Tibial nerve (tissue), 4 donors: ENCODE measurements around the gene GNAZ. TPM values are rescaled to one million over a fixed set of nuclear protein-coding genes. Genes with fewer than 3 reads are reported as not detected.

Experiments
- DNase-seq, 2 donors: peaks; one replicate each; pipeline ENCODE4 v3.0.0-alpha.2; 2019; ENCODE audit warnings: low spot score in 2 of 2
- H3K27ac ChIP-seq, 4 donors: fragments of 200-600 bp; sonication (generic) in 3 of 4; one replicate each; pipeline ENCODE4 v1.5.1; 2017 to 2019; ENCODE audit warnings: mild to moderate bottlenecking in 1 of 4
- H3K27me3 ChIP-seq, 2 donors: fragments of 200-600 bp; sonication (generic) in 1 of 2; one replicate each; pipeline versions ENCODE4 v1.5.1 to v1.6.0; 2017 to 2019
- H3K36me3 ChIP-seq, 3 donors: fragments of 200-600 bp; sonication (generic); one replicate each; pipeline ENCODE4 v1.5.1; 2018 to 2019
- H3K4me1 ChIP-seq, 4 donors: fragments of 200-600 bp; sonication (generic) in 3 of 4; one replicate each; pipeline ENCODE4 v1.5.1; 2017 to 2019
- H3K4me3 ChIP-seq, 4 donors: fragments of 200-600 bp; sonication (generic) in 3 of 4; one replicate each; pipeline ENCODE4 v1.5.1; 2017 to 2019; ENCODE audit warnings: mild to moderate bottlenecking in 1 of 4, moderate library complexity in 1 of 4
- H3K9me3 ChIP-seq, 4 donors: fragments of 200-600 bp; sonication (generic) in 3 of 4; one replicate each; pipeline ENCODE4 v1.5.1; 2017 to 2019
- EP300 ChIP-seq, 2 donors: sonication (generic); formaldehyde crosslinking; IDR thresholded peaks; one replicate each; pipeline ENCODE4 v1.6.1; 2017; ENCODE audit warnings: antibody characterized with exemption in 2 of 2, mild to moderate bottlenecking in 1 of 2
- POLR2A ChIP-seq, 2 donors: fragments of 450-650 bp; IDR thresholded peaks; one replicate each; pipeline ENCODE4 v1.6.1; 2017; ENCODE audit warnings: antibody characterized with exemption in 2 of 2, mild to moderate bottlenecking in 2 of 2, moderate library complexity in 2 of 2
- WGBS, 2 donors: methylation state at CpG; one replicate each; pipeline ENCODE4 v1.1.5; 2018; 5-methylcytosine and 5-hydroxymethylcytosine counted together
- total RNA-seq, 4 donors: library from RNA; depleted of rRNA; stranded (reverse); fragments of >200 nt; gene quantifications; one replicate each; pipeline ENCODE4 v1.1.0, GENCODE V29; 2016
- TF ChIP-seq, protein P1 (sequence below), 5 experiments: fragments of 200-600 bp in 3 of 5; fragments of 450-650 bp in 2 of 5; sonication (generic) in 3 of 5; IDR thresholded peaks; one replicate each; pipeline ENCODE4 v1.5.1; 2016 to 2019; ENCODE audit warnings: antibody characterized with exemption in 5 of 5, mild to moderate bottlenecking in 3 of 5, moderate library complexity in 2 of 5

Gene GNAZ
- total RNA-seq, 4 donors from 2014 or later, result 14.1 to 20.1 (median 18.0) TPM

DNA sequence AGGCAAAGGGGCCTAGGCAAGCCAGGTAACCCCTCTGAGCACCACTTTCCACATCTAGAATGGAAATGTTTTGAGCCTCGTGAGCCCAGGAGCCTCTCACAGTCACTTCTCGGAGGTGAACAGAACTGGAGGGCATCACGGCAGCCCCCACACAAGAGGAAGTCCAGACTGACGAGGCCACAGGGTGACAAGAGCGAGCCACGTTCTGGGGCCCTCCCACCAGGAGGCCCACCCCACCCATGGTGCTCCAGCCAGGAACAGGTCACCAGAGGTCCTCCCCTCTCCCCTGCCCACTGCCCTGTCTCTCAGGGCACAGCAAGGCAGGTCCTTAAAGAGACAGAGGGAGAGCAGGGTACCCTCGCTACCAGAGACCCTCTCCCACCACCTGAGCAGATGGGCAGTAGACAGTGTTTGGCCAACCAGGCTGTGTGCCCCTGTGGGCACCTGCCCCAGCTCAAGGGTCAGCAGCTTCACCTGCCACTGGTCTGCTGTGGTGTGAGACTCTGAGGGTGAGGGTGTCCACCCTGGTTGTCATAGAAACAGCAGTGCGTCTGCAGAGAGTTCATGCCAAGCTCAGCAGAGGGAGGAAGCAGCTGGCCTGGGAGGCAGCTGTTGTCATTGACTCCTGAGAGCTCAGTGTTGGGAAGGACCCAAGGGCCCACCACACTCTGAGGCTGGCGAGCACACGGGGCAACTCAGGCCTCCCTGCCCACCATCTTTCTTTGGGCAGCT is 40.0 kb downstream of the GNAZ start:
- no peak overlapping the region for H3K4me3 ChIP-seq
- no peak for DNase-seq
- 74 to 92% methylated on average over 9 to 10 of the region's 10 CpGs for WGBS, 2 donors
- H3K27ac ChIP-seq, result no peak overlapping the region
- H3K36me3 ChIP-seq, result no peaks in the 10 kb centered on the region
- TF ChIP-seq, protein P1, sequence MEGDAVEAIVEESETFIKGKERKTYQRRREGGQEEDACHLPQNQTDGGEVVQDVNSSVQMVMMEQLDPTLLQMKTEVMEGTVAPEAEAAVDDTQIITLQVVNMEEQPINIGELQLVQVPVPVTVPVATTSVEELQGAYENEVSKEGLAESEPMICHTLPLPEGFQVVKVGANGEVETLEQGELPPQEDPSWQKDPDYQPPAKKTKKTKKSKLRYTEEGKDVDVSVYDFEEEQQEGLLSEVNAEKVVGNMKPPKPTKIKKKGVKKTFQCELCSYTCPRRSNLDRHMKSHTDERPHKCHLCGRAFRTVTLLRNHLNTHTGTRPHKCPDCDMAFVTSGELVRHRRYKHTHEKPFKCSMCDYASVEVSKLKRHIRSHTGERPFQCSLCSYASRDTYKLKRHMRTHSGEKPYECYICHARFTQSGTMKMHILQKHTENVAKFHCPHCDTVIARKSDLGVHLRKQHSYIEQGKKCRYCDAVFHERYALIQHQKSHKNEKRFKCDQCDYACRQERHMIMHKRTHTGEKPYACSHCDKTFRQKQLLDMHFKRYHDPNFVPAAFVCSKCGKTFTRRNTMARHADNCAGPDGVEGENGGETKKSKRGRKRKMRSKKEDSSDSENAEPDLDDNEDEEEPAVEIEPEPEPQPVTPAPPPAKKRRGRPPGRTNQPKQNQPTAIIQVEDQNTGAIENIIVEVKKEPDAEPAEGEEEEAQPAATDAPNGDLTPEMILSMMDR (IDR thresholded peaks at IDR 0.05), result no peak
- no peak for TF ChIP-seq POLR2A (IDR thresholded peaks at IDR 0.05)
- TF ChIP-seq EP300 (IDR thresholded peaks at IDR 0.05), result no peak
- no peaks in the 10 kb centered on the region for H3K9me3 ChIP-seq
- no peaks in the 10 kb centered on the region for H3K27me3 ChIP-seq
- peaks cover 0 to 25% (median 9%) of the 10 kb centered on the region in 4 donors for H3K4me1 ChIP-seq

DNA sequence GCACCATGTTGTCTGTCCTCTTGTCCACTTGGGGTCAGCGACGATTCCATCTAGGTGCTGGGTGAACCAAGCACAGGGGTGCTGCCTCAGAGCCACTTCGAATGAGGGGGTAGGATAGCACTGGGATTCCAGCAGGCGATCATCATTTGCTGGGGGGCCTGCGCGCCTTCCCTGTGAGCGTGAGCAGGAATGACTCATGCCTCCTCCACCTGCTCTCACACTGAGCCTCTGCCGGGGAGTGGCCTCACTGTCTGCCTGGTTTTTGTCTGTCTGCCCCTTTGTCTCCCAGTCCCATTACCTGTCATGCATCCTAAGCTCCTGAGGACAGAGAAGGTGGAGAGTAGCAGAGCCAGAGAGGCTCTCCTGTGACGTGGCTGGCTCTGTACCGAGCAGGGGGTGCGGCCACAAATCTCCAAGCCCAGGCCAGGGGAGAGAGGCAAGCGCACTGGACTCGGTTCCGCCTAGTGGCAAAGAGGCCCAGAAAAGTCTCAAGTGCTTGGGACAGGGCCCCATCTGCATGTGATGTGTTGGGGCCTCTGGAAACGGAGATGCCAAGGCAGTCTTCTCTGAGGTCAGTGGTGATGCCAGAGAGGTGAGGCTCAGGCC is 40.7 kb downstream of the GNAZ start:
- Histone ChIP-seq H3K9me3 (no peaks in the 10 kb centered on the region), H3K27me3 (no peaks in the 10 kb centered on the region), H3K4me1 (peaks cover 0 to 25% (median 9%) of the 10 kb centered on the region in 4 donors), H3K27ac (no peak overlapping the region), H3K4me3 (no peak overlapping the region), H3K36me3 (no peaks in the 10 kb centered on the region)
- no peak for DNase-seq
- 93 to 95% methylated on average over 13 to 15 of the region's 15 CpGs for WGBS, 2 donors
- TF ChIP-seq, protein P1 (IDR thresholded peaks at IDR 0.05), result no peak

DNA sequence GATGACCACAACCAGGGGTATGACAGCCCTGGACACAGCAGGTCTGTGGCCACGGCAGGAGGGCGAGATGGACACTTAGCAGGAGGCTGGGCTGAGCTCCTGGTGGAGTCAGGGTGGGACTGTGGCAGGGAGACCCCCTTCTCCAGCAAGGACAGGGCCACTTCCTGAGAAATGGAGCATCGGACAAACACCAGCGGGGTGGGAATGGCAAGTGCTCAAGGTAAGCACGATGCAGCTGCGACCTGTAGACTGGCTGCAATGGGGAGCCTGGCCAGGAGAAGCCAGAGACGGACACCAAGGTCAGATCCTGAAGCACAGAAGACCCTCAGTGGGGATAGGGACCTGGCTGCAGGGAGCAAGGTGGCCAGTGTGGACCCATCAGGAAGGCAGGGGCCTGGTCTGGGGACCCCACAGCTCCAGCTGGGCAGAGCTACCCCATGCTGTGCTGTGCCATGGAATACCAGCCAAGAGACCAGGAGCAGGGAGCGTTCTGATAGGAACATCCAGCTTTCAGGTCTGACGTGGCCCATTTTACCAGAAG is 42.2 kb downstream of the GNAZ start:
- TF ChIP-seq, protein P1 (IDR thresholded peaks at IDR 0.05), result no peak
- no peak for TF ChIP-seq EP300 (IDR thresholded peaks at IDR 0.05)
- no peak for TF ChIP-seq POLR2A (IDR thresholded peaks at IDR 0.05)
- Histone ChIP-seq H3K27ac (peak overlapping the region in 1 of 4 donors; percentile 38), H3K36me3 (no peaks in the 10 kb centered on the region), H3K4me3 (no peak overlapping the region), H3K9me3 (no peaks in the 10 kb centered on the region), H3K27me3 (no peaks in the 10 kb centered on the region), H3K4me1 (peaks cover 0 to 25% (median 9%) of the 10 kb centered on the region in 4 donors)
- 89 to 90% methylated on average over 8 to 9 of the region's 9 CpGs for WGBS, 2 donors
- DNase-seq, result no peak

DNA sequence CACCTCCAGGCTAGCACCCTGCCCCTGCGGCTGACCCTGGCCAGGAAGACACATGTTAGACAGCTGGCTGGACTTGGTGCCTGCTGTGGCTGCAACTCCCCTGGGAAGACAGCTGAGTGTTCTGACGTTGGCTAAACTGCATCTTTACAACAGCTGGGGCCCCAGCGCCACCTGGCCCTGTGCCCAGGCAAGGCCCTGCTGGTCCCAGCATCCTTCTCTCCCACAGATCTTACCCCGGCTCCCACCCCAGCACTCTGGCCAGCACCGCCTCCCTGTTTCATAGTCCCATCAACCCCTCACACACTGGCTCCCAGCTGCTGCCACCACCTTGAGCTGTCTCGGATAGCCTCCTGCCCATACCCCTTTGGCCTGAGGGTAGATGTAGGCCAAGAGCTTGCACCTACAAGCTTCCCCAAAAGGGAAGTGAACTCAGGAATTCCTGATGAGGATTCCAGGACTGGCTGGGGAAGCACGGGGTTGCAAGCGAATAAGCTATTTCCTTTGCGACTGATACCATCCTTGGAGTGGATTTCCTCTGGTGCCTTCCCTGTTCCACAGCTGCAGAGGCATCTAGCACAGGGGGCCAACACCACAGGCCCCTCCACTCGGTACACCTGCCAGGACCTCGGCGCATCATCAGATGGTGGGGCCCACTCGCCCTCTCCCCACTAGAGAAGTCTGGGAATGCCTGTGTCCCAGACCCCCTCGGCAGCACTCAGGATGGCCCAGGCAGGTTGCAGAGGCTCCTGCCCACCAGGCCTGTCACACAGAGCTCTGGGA is 42.9 kb downstream of the GNAZ start:
- H3K27ac ChIP-seq, result peak overlapping the region in 3 of 4 donors; percentile 50 to 66 (median 53)
- no peak for TF ChIP-seq EP300 (IDR thresholded peaks at IDR 0.05)
- no peak for TF ChIP-seq POLR2A (IDR thresholded peaks at IDR 0.05)
- TF ChIP-seq, protein P1 (IDR thresholded peaks at IDR 0.05), result no peak

More for the DNA sequence above, 42.9 kb downstream of the GNAZ start:
- WGBS, 2 donors, result 63 to 71% methylated on average over 11 to 14 of the region's 14 CpGs
- no peaks in the 10 kb centered on the region for H3K9me3 ChIP-seq
- no peak overlapping the region for H3K4me3 ChIP-seq
- H3K36me3 ChIP-seq, result no peaks in the 10 kb centered on the region
- no peaks in the 10 kb centered on the region for H3K27me3 ChIP-seq
- peaks cover 0 to 25% (median 9%) of the 10 kb centered on the region in 4 donors for H3K4me1 ChIP-seq
- no peak for DNase-seq
